ENCODE results near the gene AGAP1.

The AGAP1 gene

GRCh38 chr2:235723371-235723770 lies 229.5 kb downstream of the AGAP1 start:
- no peak for DNase-seq

- DNase-seq = no peak
Observed at GRCh38 chr2:235723811-235724465, 230.1 kb downstream of the AGAP1 start.

GRCh38 chr2:235725016-235725489 lies 231.2 kb downstream of the AGAP1 start:
- DNase-seq = no peak

GRCh38 chr2:235725841-235726240 lies 232.0 kb downstream of the AGAP1 start:
- DNase-seq = no peak

GRCh38 chr2:235726554-235726953 lies 232.7 kb downstream of the AGAP1 start:
- DNase-seq = no peak

GRCh38 chr2:235727174-235727573 lies 233.3 kb downstream of the AGAP1 start:
- no peak for DNase-seq

GRCh38 chr2:235727891-235728799 lies 234.3 kb downstream of the AGAP1 start:
- no peak for DNase-seq

GRCh38 chr2:235728800-235729556 lies 235.1 kb downstream of the AGAP1 start:
- DNase-seq = no peak

- DNase-seq = no peak
Observed at GRCh38 chr2:235729557-235729947, 235.7 kb downstream of the AGAP1 start.

GRCh38 chr2:235730115-235730514 lies 236.3 kb downstream of the AGAP1 start:
- no peak for DNase-seq

- DNase-seq = no peak
Observed at GRCh38 chr2:235733761-235734160, 239.9 kb downstream of the AGAP1 start.

GRCh38 chr2:235734168-235734567 lies 240.3 kb downstream of the AGAP1 start:
- DNase-seq = no peak

GRCh38 chr2:235734688-235735231 lies 240.9 kb downstream of the AGAP1 start:
- DNase-seq = no peak

GRCh38 chr2:235737396-235737795 lies 243.6 kb downstream of the AGAP1 start:
- DNase-seq = no peak

GRCh38 chr2:235737840-235738239 lies 244.0 kb downstream of the AGAP1 start:
- no peak for DNase-seq

GRCh38 chr2:235739704-235740415 lies 246.0 kb downstream of the AGAP1 start:
- no peak for DNase-seq

GRCh38 chr2:235740821-235741220 lies 247.0 kb downstream of the AGAP1 start:
- DNase-seq = peak in 1 of 2 experiments; percentile 2

- DNase-seq = no peak
Observed at GRCh38 chr2:235744161-235744560, 250.3 kb downstream of the AGAP1 start.

- no peak for DNase-seq
Observed at GRCh38 chr2:235745597-235745996, 251.8 kb downstream of the AGAP1 start.

GRCh38 chr2:235746257-235746934 lies 252.6 kb downstream of the AGAP1 start:
- DNase-seq = peak; percentile 56 to 75

- no peak for DNase-seq
Observed at GRCh38 chr2:235747001-235747785, 253.3 kb downstream of the AGAP1 start.
